Measurements from ENCODE around the gene TTC33.

Gene TTC33

DNA sequence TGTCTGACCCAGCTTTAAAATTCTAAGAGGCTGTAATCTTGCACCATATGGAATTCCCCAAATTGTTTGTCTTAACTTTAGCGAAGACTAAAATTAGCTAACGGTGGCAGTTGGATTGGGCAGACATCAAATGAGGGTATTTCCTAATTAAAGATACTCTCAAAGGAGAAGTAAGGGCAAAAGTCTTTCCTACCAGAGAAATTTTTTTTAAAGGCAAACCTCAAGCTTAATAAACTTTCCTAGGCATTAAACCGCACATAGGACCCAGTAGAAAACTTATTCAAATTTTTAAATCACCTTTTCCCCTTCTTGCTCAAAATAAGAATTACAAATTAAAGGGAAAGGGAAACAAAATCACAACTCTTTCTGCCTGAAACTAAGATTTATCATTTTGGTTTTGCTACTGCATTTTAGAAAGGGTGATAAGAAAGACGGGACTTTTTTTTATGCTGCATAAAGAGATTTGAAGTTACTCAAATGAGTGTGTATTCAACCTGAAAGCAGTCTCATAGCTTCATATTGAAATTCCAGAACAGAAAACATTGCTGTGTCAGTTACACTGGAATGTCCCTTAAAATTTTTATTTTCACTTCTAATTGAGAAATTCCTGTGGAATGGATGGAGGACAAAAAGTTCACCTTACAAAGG, 265.2 kb downstream of the TTC33 start:
- DNase-seq (ENCODE audit: low read depth in 4 of 4, low spot score in 1 of 4) = no peak

DNA sequence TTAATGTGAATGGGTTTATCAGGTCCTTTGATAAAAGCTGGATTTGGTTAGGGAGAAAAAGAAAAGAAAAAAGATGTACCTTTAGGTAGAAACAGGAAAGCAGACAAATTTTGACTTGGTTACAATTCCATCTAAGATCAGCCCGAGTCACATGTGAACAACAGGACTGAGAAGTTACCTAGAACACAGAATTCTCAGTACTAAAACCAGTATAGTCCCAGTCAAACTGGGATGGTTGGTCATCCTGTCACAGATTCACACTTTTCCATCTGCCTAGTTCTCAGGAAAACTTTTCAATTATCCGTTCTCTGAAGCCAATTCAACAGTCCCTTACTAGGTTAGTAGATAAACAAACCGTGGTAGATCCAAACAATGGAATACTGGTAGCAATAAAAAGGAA, 266.3 kb downstream of the TTC33 start:
- DNase-seq (ENCODE audit: low read depth in 4 of 4, low spot score in 1 of 4) = no peak

DNA sequence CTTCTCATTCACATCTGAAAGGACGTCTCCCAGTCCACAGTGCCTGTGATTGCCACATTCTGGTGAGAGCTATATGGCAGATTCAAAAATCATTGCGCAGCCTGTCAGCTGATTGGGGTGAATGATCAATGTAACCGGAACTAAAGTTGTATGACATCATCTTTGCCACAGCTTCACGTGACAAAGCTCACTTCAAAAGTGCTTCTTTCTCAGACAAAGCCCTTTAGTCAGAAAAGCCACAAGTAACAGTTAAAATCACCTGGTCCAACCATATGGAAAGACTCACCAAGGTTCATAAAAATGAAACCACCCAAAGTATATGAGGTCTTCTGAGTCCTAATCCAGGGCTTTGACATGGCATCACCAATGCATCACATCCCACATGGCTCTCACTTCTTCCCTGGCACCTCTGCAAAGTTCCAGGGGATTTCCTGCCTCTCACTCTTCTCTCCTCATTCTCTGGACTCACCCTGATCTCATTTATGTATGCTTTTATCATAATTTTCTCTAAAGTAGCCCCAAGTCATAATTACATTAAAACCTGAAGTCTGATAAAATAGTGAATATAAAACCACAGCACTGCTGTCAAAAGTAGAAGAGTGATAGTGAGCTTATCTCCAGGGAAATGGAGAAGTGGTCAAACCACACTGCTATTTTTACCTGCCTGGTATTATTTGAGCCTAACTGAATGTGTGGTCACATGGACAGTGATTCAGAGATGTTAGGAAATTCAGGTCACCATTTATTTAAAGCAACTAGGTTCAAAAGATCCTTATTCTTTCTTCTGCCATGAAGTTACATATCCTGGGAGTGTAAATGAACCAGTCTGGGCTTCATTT, 269.1 kb downstream of the TTC33 start:
- DNase-seq (ENCODE audit: low read depth in 4 of 4, low spot score in 1 of 4) = peak; percentile 17 to 31 (median 28)

DNA sequence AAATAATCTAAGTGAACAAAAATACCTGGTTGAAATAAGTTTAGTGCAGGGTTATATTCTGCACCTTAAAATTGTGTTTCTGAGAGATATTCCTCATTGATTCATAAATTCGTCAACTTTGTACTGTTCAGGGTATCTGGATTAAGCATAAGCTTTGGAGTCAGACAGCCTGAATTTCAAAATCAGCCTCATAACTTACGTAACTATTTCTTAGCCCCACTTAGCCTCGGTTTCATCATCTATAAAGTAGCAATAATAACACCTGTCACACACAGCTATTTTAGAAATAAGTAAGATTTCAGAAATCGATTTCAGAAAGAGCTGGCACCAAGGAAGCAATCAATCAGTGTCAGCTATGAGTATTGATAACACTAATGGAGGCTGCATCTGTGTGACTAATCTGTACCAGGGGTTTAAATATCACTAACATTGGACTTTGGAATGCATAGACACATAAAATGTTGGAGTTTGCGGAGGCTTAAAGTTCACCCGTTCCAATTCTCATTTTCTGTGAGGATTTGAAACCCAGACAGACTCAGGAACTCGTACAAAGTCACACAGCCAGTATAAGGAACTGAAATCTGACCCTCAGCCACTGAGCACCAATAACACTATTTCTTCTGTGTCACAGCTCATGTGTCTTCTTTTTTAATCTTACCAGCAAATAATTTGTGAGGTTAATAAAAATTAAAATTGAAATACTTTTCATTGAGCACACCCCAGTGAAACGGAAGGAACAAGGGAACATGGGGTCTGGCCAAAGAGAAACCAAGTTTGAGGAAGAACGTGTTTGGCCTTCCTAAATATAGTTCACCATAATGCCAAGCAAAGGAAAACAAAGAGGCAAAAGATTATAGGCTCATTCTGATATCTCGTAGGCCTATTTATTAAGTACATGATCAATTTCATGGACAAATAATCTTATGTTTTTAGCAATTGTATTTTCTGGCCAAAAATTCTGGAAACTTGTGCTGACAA, 270.5 kb downstream of the TTC33 start:
- no peak for DNase-seq (ENCODE audit: low read depth in 4 of 4, low spot score in 1 of 4)

DNA sequence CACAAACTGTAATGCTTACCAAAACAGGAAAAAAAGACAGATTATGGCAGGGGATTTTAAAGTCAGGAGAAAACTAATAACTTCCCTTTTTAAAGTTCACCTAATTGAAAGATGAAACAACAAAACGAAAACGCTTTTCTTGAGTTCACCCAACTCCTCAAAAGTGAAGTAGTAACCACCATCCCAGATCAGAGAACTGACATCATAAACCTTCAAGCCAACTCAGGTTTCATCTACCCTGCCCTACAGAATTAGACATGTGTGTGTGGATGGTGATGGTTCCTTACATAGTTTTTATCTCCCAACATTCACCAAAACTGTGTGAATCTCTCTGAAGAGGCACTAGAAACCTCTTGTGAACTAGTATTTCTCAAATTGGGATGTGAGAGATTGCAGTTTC, 271.3 kb downstream of the TTC33 start:
- DNase-seq (ENCODE audit: low read depth in 4 of 4, low spot score in 1 of 4) = no peak

DNA sequence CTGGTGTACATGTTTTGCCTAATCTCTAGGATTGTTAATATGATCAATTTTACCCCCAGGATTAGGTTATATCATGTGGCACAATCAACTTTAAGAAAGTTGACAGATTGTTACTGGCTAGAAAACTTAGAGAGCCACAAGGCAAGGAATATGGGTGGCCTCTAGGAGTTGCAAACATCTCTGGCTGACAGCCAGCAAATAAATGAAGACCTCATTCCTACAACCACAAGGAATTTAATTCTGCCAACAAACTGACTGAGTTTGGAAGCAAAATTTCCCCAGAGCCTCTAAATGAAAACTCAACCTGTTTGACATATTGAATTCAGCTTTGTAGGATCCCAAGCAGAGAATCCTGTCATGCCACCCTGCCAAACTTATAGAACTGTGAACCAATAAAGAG, 272.4 kb downstream of the TTC33 start:
- DNase-seq (ENCODE audit: low read depth in 4 of 4, low spot score in 1 of 4) = no peak

DNA sequence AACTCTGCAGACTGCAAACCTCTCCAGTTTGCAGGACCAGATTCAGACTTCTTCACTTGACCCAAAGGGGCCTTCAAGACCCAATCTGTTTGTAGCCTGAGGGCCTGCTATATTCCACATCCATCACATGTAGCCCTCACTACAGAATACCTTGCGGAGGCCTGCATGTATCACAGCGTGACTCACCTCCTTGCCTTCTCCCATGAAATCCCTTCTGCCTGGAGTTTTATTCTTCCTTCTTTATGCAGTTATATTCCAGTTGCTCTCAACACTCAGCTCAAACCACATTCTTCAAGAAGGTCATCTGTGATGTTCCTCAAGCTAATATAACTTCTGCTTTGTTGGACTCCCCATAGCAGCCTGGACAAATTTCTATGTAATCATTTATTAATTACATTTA, 274.5 kb downstream of the TTC33 start:
- DNase-seq (ENCODE audit: low read depth in 4 of 4, low spot score in 1 of 4) = no peak

DNA sequence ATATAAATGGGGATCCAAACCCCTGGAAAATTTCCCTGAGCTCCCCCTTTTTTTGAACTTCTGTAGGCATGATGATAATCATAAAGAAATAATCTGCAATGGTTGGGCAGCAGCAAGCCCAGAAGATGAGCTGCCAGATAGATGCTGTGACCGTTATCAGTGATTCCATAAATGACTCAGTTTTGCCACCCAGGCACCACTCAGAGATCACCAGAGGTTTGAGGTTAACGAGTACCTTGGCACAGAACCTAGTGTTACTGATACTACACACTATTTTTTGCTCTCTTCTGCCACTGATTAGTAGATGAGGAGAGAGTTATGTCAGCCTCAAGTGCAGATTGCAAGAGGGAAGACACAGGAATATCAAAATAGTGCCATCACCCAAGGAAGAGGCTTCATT, 275.4 kb downstream of the TTC33 start:
- peak in 1 of 4 experiments; percentile 17 for DNase-seq (ENCODE audit: low read depth in 4 of 4, low spot score in 1 of 4)

DNA sequence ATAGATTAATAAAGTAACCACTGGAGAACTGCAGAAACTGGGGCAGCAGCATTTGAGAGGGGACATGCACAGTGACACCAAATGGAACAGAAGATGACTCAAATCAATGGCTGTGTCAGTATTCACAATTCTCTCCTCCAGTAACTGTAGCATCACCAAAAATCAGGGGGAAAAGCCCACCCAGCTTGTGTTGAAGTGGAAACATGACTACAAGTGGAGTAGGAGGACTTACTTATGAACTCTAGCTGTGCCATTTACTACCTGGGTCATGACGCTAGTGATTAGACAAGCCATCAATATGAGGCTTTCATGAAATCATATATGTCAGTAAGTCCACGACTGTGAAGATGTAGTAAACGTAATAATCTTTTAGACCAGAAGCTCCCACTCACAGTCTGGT, 275.8 kb downstream of the TTC33 start:
- no peak for DNase-seq (ENCODE audit: low read depth in 4 of 4, low spot score in 1 of 4)

DNA sequence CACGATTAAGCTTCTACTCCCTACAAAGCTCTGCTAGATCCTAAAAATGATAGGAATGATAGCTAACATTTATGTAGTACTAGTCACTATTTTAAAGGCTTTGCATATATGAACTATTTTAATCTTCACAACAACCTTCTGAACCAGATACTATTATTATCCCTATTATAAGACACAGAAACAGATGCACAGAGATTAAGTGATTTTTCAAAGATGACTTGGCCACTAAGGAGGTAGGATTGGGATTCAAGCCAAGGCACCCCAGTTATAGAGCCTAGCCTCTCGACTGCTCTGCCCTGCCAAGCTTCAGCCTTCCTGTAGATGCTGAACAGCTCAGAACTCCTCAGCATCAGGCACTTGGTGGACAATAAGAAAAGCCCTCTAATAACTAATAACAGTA, 277.0 kb downstream of the TTC33 start:
- no peak for DNase-seq (ENCODE audit: low read depth in 4 of 4, low spot score in 1 of 4)

DNA sequence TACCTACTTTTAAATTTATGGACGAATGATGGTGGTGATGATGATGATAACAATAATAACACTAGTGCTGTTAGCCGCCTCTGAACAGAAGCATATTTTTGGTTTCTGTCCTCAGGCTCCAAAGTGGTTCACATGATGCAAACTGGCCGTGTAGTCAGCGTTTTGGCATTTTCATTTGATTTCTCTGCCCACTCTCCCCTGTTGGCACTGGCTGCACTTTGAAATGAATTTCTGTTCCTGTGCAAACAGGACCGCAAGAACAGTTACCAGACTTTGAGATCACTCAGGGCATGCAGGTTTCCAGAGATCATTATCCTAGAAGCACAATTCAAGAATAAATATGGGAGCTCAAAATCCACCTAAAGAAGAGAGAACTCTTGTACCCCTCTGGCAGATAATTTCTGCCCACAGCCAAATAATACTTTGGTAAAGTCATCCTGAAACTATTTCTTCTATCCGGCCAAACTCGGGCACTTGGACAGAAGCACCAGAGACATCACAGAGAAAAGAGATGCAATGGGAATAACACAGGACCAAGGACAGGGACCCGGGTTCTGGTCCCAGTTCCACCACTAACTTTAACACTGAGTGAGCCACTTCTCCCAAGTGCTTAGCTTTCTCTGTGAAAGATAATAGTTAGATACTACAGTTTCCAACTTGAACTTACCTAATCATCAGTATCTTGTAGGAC, 277.8 kb downstream of the TTC33 start:
- DNase-seq (ENCODE audit: low read depth in 4 of 4, low spot score in 1 of 4) = no peak

DNA sequence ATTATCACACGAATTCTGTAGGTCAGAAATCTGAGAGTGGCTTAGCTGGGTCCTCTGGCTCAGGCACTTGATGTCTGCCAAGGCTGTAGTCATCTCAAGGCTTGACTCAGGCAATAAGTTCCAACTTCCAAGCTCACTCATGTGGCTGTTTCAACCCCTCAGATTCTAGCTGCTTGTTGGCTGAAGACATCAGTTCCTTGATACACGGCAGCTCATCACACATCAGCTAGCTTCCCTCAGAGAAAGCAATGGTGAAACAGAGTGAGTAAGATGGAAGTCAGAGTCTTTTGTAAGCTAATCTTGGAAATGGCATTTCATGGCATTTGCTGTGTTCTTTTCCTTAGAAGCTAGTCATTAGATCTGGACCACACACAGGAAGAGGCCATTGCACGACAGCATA, 280.2 kb downstream of the TTC33 start:
- DNase-seq (ENCODE audit: low read depth in 4 of 4, low spot score in 1 of 4) = no peak

DNA sequence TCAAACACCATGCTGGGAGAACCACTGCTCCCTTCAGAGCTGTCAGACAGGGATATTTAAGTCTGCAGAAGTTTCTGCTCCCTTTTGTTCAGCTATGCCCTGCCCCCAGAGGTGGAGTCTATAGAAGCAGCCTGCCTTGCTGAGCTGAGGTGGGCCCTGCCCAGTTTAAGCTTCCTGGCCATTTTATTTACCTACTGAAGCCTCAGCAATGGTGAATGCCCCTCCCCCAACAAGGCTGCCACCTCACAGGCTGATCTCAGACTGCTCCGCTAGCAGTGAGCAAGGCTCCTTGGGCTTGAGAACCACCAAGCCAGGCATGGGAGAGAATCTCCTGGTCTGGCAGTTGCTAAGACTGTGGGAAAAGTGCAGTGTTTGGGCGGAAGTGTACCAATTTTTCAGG, 281.5 kb downstream of the TTC33 start:
- DNase-seq (ENCODE audit: low read depth in 4 of 4, low spot score in 1 of 4) = no peak

DNA sequence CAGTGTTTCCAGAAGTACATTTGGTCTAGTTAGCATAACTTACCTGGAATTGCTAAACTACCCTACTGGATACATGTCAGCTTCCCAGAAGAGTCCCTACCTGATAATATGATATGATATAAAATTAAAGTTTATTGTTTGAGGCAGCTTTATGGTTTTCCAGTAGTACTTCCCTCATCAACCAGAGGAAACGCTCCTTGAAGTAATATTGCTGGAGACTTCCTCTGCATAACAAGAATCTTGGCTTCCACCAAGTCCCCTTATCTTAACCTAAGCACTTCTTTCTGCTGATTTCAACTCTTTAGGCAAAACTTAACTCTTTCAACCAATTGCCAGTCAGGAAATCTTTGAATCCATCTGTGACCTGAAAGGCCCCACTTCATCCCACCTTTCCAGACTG, 290.3 kb downstream of the TTC33 start:
- DNase-seq (ENCODE audit: low read depth in 4 of 4, low spot score in 1 of 4) = no peak

DNA sequence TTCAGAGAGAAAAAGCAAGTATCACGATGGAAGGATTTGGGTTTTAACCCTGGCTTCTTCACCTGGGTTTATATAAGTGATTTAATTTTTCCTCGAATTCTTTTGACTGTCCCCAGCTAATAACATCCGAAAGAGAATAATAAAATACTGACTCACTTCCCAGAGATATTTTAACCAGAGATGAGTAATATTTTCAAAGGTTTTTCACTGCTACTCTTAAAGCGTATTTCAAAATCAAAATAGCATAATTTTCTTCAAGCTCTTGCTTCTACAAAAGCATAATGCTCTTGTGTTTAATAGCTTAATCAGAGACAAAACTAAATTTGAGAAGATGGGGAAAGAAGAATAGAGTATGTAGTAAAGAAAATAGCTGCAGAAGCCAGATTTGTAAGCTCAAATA, 291.2 kb downstream of the TTC33 start:
- no peak for DNase-seq (ENCODE audit: low read depth in 4 of 4, low spot score in 1 of 4)
